ENCODE data around the gene OR2T33. TPM values are rescaled to one million over a fixed set of nuclear protein-coding genes. Genes with fewer than 3 reads are reported as not detected.
"Not testable (repeated sequence)": the region's sequence is repeated elsewhere in the genome, so short reads cannot be mapped to it uniquely, and the experiment has no call there.

Gene OR2T33, protein sequence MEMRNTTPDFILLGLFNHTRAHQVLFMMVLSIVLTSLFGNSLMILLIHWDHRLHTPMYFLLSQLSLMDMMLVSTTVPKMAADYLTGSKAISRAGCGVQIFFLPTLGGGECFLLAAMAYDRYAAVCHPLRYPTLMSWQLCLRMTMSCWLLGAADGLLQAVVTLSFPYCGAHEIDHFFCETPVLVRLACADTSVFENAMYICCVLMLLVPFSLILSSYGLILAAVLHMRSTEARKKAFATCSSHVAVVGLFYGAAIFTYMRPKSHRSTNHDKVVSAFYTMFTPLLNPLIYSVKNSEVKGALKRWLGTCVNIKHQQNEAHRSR
- total RNA-seq = not detected

DNA sequence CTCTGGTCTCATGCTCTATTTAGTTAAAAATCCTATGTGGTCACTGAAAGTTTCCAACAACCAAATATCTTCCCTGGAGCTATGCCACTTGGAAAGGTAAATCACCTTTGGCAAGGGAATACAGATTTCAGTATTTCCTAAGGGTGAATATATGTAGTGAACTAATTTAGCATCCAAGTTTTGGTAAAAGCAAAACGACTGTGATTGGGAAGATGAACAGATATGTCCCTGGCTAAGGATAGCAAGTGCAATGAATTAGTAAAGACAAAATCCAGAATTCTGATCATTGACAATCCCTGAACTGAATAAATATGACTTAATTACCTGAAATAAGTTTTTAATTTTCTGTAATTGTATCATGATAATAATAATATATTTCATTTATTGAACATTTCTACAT lies at the start of gene OR2T33:
TSS of gene OR2T33 (minus strand) at position 101 of the 400 bp plus-strand sequence. CDS start 4,162 bp downstream, outside the sequence.
- DNase-seq (ENCODE audit: low spot score) = no peak

DNA sequence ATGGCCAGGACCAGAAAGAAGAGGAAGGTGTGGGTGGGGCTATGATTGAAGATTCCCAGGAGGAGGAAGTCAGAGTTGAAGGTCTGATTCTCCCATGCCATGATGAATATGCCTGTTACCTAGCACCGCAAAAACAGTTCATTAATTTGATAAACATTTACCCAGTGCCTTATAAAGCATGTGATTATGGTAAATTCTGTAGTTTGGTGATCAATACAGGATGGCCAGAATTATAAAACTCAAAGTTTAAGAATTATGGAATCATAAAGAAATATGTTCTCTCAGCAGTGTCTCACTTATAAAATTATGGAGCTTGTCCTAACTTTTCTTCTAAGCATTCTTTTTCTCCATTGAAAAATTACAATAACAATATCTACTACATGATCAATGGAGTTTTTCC lies 46.7 kb upstream of the OR2T33 start, which contains the start of gene OR2M7:
TSS of gene OR2M7 (minus strand) at position 101 of the 400 bp plus-strand sequence. CDS start at position 101, 0 bp downstream.
- no peak for DNase-seq (ENCODE audit: low spot score)

DNA sequence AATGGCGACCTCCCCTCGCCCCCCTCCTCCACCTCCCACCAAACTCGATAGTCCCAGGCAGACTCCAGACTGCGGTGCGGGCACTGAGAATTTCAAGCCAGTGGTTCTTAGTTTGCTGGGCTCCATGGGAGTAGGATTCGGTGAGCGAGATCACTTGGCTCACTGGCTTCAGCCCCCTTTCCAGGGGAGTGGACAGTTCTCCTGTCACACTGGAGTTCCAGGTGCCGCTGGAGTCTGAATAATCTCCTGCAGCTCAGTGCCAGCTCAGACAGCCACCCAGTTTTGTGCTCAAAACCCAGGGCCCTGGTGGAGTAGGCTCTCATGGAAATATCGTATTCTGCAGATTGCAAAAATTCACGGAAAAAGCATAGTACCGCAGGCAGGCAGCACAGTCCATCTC lies 39.0 kb upstream of the OR2T33 start:
- no peak for DNase-seq (ENCODE audit: low spot score)

DNA sequence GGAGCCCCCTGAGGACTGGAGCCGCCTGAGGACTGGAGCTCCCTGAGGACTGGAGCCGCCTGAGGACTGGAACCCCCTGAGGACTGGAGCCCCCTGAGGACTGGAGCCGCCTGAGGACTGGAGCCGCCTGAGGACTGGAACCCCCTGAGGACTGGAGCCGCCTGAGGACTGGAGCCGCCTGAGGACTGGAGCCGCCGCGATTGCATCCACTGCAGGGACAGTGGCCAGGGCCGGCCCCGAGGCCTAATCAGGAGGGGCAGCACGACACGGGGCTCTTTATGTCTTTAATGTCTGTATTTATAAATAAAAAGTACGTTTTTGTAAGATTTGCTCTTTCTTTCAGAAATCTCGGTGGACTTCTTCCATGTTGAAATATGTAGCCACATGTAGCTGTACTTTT lies 29.0 kb upstream of the OR2T33 start:
- DNase-seq (ENCODE audit: low spot score) = not testable (repeated sequence)

DNA sequence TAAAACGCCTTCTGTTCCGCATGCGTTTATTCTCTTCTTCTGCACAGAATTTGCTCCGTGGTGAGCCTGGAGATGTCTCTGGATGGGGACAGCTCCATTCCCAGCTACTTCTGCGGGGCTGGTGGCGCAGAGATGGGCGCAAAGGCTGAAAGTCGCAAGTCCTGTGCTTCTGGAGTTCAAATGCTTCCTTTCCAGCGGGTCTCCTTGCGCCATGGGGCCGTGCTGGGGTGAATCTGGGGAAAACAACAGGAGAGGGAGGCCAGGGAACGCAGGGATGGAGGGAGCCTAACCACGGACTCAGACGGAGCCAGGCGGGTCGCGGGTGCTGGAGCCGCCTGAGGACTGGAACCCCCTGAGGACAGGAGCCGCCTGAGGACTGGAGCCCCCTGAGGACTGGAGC lies 28.3 kb upstream of the OR2T33 start:
- no peak for DNase-seq (ENCODE audit: low spot score)

DNA sequence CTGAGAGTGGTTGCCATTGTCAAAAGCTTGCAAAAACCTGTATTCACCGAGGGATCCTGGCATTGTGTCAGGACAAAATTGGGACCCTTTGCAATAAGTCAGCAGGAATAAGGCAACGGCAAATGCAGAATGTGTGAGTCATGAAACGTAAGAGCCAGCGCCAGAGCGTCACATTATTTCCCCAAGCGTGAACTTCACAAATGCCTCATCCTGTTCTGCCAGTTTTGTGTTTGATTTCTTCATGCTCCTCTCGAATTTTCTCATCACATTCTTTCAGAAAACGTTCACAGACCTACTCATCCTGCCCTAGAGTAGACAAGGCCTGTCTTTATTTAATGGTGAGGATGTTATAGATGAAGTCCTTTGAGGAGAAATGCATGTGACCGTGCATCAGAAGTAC lies 27.9 kb upstream of the OR2T33 start:
- not testable (repeated sequence) for DNase-seq (ENCODE audit: low spot score)

DNA sequence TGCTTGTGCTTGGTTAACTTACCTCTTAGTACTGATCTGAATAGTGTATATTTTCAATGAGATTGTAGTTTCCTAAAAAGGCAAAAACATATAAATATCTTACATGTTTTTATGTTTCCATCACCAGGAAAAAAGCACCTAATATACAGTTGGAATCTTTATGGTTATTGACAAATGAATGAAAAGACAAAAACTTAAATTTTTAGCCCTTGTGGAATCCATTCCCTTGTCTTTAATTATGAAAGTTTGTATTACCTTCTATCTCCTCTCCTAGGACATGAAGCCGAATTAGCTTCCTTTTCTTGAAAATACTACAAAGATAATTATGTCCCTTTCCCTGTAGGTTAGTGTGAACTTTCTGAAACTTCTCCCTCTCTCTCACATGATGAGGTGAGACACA lies 25.5 kb upstream of the OR2T33 start, which contains the start of gene OR2T12:
TSS of gene OR2T12 (minus strand) at position 101 of the 400 bp plus-strand sequence. CDS start 7,846 bp downstream, outside the sequence.
- DNase-seq (ENCODE audit: low spot score) = no peak

DNA sequence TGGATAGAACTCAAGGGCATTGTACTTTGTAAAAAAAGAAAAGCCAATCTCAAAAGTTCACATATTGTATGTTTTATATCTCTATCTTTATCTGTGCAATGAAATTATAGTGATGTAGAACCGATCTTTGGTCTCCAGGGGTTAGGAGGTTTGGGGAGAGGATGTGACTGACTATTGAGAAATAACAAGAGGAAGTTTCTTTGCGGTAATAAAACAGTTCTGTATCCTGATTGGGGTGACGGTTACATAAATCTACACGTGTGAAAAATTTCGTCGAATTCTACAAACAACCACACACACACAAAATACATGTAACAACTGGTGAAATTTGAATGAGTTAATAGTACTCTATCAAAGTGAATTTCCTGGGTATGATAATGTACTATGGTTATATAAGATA lies 10.6 kb upstream of the OR2T33 start:
- DNase-seq (ENCODE audit: low spot score) = no peak

DNA sequence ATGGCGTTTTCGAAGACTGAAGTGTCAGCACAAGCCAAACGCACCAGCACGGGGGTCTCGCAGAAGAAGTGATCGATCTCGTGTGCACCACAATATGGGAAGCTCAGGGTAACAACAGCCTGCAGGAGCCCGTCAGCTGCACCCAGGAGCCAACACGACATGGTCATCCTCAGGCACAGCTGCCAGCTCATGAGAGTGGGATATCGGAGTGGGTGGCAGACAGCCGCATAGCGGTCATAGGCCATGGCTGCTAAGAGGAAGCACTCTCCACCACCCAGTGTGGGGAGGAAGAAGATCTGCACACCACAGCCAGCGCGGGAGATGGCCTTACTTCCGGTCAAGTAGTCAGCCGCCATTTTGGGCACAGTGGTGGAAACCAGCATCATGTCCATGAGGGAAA lies 4.6 kb downstream of the OR2T33 start:
- DNase-seq (ENCODE audit: low spot score) = not testable (repeated sequence)

DNA sequence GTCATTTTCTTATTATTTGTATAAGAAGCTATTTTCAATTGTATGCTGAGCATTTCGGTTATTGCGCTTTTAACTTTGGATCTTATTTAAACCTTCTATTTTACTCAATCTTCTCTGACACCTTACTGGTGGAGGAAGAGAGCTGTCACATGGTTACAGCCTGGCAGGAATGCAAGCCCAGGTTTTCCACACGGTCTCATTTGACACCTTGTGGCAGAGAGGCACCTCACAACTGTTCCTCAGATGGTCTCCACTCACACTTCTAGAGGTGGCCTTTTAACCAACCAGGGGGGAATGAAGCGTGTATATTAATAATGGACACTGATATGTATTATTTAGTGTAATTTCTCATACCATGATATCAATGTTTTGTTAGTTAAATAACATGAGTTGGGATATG lies 9.6 kb downstream of the OR2T33 start:
- no peak for DNase-seq (ENCODE audit: low spot score)

DNA sequence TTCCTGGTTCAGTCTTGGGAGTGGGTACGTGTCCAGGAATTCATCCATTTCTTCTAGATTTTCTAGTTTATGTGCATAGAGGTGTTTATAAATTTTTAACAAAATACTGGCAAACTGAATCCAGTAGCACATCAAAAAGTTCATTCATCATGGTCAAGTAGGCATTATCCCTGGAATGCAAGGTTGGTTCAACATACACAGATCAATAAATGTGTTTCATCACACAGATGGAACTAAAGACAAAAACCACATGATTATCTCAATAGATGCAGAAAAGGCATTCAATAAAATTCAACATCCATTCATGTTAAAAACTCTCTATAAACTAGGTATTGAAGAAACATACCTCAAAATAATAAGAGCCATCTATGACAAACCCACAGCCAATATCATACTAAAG lies 18.5 kb downstream of the OR2T33 start:
- not testable (repeated sequence) for DNase-seq (ENCODE audit: low spot score)

DNA sequence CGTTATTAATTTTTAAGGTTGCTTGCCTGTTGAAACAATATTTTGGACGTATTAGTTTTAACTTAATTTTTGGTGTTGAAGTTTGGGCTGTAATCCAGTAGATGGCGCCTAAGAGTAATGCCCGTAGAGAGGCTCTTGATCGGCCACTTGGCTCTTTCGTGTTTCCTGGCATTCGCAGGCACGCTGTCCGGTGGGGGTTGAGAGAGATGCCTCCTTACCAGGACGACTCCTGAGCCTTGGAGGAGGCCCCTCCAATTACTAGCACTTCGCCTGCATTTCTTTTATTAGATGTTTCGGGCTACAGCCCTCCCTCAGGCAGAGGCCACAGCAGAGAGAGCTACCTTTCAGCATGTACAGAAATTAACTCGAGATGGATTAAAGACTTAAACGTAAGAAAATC lies 34.6 kb downstream of the OR2T33 start:
- no peak for DNase-seq (ENCODE audit: low spot score)

DNA sequence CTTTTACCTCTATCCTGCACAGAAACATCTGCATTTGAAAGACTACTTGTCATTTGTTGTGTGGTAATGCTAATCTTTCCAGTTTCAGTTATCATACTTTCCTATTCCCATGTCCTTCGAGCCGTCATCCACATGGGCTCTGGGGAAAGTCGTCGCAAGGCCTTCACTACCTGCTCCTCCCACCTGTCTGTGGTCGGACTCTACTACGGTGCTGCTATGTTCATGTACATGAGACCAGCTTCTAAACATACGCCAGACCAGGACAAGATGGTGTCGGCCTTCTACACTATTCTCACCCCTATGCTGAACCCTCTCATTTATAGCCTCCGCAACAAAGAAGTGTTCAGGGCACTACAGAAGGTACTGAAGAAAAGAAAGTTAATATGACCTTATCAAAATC lies 38.3 kb downstream of the OR2T33 start:
- no peak for DNase-seq (ENCODE audit: low spot score)

DNA sequence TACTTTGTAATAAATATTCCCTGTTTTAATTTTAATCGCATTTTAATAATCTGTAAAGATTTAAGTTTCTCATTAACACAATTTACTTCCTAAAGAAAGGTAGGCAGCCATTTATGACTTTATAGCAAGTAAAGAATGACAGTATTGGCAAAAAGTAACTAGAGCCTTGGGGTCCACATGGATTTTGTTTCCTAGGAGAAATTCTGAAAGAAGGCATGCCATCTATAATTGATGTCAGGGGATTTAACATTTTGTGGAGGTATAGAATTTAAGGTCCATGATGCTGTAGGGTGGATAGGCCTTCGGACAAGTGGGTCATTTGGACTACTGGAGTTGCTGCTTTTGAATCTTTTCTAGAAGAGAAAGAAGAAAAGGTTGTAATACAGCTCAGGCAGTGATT lies 46.7 kb downstream of the OR2T33 start, which contains the start of gene OR2M4:
TSS of gene OR2M4 (plus strand) at position 301 of the 400 bp plus-strand sequence. CDS start 7,512 bp downstream, outside the sequence.
- no peak for DNase-seq (ENCODE audit: low spot score)

DNA sequence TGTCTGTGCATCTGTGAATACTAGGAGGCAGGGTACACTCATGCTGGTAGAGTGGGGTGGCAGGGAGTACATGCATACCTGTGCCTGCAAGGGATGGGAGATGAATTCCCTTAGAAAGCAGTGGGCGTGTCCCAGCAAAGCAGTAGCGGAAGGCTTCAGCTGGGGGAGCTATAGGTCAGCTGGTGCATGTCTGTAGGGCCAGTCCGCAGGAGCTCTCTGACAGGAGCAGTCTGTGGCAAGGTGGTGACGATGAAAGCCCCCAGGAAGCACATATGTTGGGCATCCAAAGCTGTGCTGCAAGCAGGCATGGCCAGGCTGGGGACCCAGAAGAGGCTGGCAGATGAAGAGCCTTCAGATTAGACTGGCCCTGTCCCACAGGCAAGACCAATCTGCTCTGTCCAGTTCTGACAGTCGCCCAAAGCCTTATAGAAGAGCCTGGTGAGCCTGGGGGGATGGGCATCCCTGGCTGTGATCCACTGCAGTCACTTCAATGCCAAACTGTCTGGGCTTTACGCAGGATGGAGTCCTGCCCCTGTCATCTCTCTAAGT lies 48.3 kb downstream of the OR2T33 start:
- no peak for DNase-seq (ENCODE audit: low spot score)

DNA sequence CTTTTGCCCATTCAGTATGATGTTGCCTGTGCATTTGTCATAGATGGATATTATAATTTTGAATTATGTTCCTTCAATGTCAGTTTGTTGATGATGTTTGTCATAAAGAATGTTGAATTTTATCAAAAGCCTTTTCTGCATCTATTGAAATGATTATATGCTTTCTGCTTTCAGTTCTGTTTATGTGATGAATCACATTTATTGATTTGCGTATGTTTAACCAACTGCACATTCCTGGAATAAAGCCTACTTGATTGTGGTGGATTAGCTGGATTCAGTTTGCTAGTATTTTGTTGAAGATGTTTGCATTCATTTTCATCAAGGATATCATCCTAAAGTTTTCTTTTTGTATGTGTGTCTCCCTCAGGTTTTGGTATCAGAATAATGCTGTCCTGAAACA lies 52.2 kb downstream of the OR2T33 start:
- DNase-seq (ENCODE audit: low spot score) = no peak

Other genes with a start within 250 kb of the OR2T33 start
- 0.29 TPM for gene OR2L2, start 247.9 kb downstream of the OR2T33 start, total RNA-seq
- gene OR2L3, start 231.1 kb downstream of the OR2T33 start, total RNA-seq = not detected
- not detected for gene OR2L13, start 182.8 kb downstream of the OR2T33 start, total RNA-seq
- not detected for gene OR2M5, start 132.8 kb downstream of the OR2T33 start, total RNA-seq
- gene OR2M2, start 103.2 kb downstream of the OR2T33 start, total RNA-seq = not detected
- not detected for gene OR2M3, start 80.7 kb downstream of the OR2T33 start, total RNA-seq
- gene OR2M4, start 46.6 kb downstream of the OR2T33 start, total RNA-seq = not detected
- gene OR2T12, start 25.4 kb upstream of the OR2T33 start, total RNA-seq = not detected
- gene OR2M7, start 46.6 kb upstream of the OR2T33 start, total RNA-seq = not detected
- gene OR14C36, start 70.8 kb upstream of the OR2T33 start, total RNA-seq = not detected
- not detected for gene OR2T4, start 83.7 kb upstream of the OR2T33 start, total RNA-seq
- not detected for gene OR2T6, start 97.8 kb upstream of the OR2T33 start, total RNA-seq
- not detected for gene OR2T1, start 125.1 kb upstream of the OR2T33 start, total RNA-seq
- not detected for gene OR2T2, start 167.7 kb upstream of the OR2T33 start, total RNA-seq
- not detected for gene OR2T3, start 195.4 kb upstream of the OR2T33 start, total RNA-seq
- gene OR2T5, start 210.6 kb upstream of the OR2T33 start, total RNA-seq = not detected
- gene OR2G6, start 230.1 kb upstream of the OR2T33 start, total RNA-seq = not detected

Measured in ureter (tissue), 1 donor.